GM08714 (cell line): ENCODE results near the gene TBC1D32.
"Not testable (repeated sequence)": the region's sequence is repeated elsewhere in the genome, so short reads cannot be mapped to it uniquely, and the experiment has no call there.

Source experiments
- H3K4me3 ChIP-seq: fragments of 200-500 bp; sonication (Bioruptor generic); 2 replicates; pipeline ENCODE4 v1.5.1; 2014; ENCODE audit warnings: mild to moderate bottlenecking, low read length, inconsistent platforms
- ZNF274 ChIP-seq: IDR thresholded peaks from 2 replicates; pipeline ENCODE4 v1.6.1; 2012; ENCODE audit warnings: mild to moderate bottlenecking, low read depth, low read length

The TBC1D32 gene

GRCh38 chr6:121055572-121056163 is 278.6 kb downstream of the TBC1D32 start:
- no peak for TF ChIP-seq ZNF274
- H3K4me3 ChIP-seq, result no peak overlapping the region

- H3K4me3 ChIP-seq, result not testable (repeated sequence)
These were observed 285.7 kb downstream of the TBC1D32 start for GRCh38 chr6:121048593-121048992.

- H3K4me3 ChIP-seq, result not testable (repeated sequence)
These were observed 289.4 kb downstream of the TBC1D32 start for GRCh38 chr6:121044905-121045304.

- H3K4me3 ChIP-seq, result not testable (repeated sequence)
These were observed 290.6 kb downstream of the TBC1D32 start for GRCh38 chr6:121043706-121044105.

- H3K4me3 ChIP-seq, result not testable (repeated sequence)
These were observed 291.1 kb downstream of the TBC1D32 start for GRCh38 chr6:121043211-121043610.

- no peak for TF ChIP-seq ZNF274
- H3K4me3 ChIP-seq, result no peak overlapping the region
These were observed 291.5 kb downstream of the TBC1D32 start for GRCh38 chr6:121042766-121043165.

GRCh38 chr6:121040831-121041230 is 293.4 kb downstream of the TBC1D32 start:
- no peak for TF ChIP-seq ZNF274
- no peak overlapping the region for H3K4me3 ChIP-seq

GRCh38 chr6:121033091-121033490 is 301.2 kb downstream of the TBC1D32 start:
- no peak overlapping the region for H3K4me3 ChIP-seq
- TF ChIP-seq ZNF274, result no peak

- no peak overlapping the region for H3K4me3 ChIP-seq
- no peak for TF ChIP-seq ZNF274
These were observed 301.8 kb downstream of the TBC1D32 start for GRCh38 chr6:121032268-121033006.
